Left kidney (tissue), 8 donors: ENCODE measurements around the gene LGALS16. TPM values are rescaled to one million over a fixed set of nuclear protein-coding genes. Genes with fewer than 3 reads are reported as not detected.
"Not testable (repeated sequence)": the region's sequence is repeated elsewhere in the genome, so short reads cannot be mapped to it uniquely, and the experiment has no call there.

Experiments
- DNase-seq: peaks from one replicate; pipeline ENCODE4 v3.0.0-alpha.2; 2013
- long read RNA-seq, 8 donors: transcript quantifications; one replicate each; lab custom pipeline, GENCODE V29; 2026
- polyA plus RNA-seq: library from polyadenylated mRNA; unstranded; fragments of 120-200 nt; gene quantifications from one replicate; pipeline ENCODE4 v1.2.1, GENCODE V29; 2013; ENCODE audit not compliant: insufficient read length

The LGALS16 gene
- polyA plus RNA-seq, result not detected
- long read RNA-seq, donor 1, result 0 reads
- long read RNA-seq, donor 2, result 0 reads
- long read RNA-seq, donor 3, result 0 reads
- long read RNA-seq, donor 4, result 0 reads
- long read RNA-seq, donor 5, result 0 reads
- long read RNA-seq, donor 6, result 0 reads
- long read RNA-seq, donor 7, result 0 reads
- long read RNA-seq, donor 8, result 0 reads

- no peak for DNase-seq
Observed at GRCh38 chr19:39655613-39656012, at the start of gene LGALS16. Gene LGALS16 (plus strand): TSS chr19:39655913. CDS start chr19:39655962, 49 bp downstream.

GRCh38 chr19:39607021-39607420 lies 48.7 kb upstream of the LGALS16 start:
- no peak for DNase-seq

- DNase-seq, result no peak
Observed at GRCh38 chr19:39607561-39607960, 48.2 kb upstream of the LGALS16 start.

GRCh38 chr19:39613597-39613996 lies 42.1 kb upstream of the LGALS16 start:
- DNase-seq, result no peak

GRCh38 chr19:39617745-39618144 lies 38.0 kb upstream of the LGALS16 start:
- no peak for DNase-seq

- DNase-seq, result no peak
Observed at GRCh38 chr19:39623946-39624345, 31.8 kb upstream of the LGALS16 start.

- not testable (repeated sequence) for DNase-seq
Observed at GRCh38 chr19:39627631-39628030, 28.1 kb upstream of the LGALS16 start.

DNA sequence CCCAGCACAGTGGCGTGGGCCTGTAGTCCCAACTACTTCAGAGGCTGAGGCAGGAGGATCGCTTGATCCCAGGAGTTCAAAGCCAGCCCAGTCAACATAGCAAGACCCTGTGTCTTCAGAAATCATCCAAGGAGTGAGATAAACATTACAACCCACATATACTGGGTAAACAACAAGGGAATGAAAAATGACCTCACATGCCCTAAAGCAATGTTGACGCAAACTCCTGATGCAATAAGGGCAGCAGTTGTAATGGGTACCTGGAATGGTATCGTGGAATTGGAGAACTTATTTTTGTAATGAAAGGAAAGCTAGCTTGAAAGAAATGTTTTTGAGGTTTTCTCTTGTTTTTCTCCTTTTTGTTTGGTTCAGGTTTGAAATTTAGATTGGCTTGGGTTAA lies 24.5 kb upstream of the LGALS16 start:
- DNase-seq, result no peak

DNA sequence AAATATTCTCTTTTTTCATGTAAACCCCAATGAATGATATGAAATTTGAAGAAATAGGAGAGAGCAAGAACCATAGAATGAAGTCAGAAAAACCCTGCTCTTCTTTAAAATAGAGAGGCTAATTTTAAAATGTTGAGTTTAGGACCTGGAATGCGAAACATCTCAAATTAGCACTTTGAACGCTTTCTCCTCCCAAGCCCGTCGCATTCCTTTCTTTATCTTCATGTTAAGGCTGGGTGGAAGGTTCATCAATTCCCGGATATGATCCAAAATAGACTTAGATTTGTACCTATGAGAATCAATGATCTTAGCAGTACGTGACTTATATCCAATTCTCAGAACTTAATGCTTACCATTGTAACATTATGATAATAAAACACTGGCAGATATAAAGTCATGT lies 24.1 kb upstream of the LGALS16 start:
- DNase-seq, result no peak

DNA sequence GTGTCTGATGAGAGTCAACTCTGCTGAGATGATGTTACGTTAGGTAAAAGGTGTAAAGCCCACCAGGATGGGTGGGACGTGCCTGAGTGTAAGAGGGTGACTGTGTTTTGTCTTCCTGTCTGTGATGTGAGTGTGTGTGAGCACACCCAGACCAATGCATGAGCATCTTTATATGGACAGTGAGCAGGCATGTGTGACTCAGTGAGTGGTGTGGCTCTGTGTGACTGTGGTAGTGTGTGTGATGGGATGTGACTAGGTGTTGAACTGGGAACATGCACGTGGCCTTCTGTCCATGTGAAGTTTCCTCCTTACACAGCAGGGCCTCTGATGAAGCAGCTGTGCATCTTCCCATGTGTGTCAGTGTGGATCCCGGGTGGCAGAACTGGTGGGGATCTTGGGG lies 17.8 kb upstream of the LGALS16 start:
- no peak for DNase-seq

- DNase-seq, result no peak
Observed at GRCh38 chr19:39641773-39642172, 13.9 kb upstream of the LGALS16 start.

DNA sequence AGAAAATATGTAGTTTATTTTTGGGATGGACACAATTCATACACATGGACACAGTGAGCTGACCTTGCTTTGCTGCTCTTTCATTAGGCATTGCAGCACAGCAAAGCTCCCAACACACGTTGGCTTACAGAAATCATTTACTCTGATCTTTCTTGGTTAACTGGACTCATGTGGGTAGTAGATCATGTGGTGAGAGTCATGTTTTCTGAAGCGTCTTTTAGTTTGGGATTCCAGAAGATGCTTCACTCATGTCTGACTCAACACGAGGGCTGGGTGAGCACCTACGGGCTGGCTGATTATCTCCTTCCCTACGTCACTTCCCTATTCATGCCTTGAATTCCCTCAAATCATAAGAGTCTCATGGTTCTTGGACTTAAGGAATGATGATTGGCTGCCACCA lies 12.1 kb upstream of the LGALS16 start:
- no peak for DNase-seq

- peak; percentile 37 for DNase-seq
Observed at GRCh38 chr19:39645800-39646411, 9.8 kb upstream of the LGALS16 start.

DNA sequence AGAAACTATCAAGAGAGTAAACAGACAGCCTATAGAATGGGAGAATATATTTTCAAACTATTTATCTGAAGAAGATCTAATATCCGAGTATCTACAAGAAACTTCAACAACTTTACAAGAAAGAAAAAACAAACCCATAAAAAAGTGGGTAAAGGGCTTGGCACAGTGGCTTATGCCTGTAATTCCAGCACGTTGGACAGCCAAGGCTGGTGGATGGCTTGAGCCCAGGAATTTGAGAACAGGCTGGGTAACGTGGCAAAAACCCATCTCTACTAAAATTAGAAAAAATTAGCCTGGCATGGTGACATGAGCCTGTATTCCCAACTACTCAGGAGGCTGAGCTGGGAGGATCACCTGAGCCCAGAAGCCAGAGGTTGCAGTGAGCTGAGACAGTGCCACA lies 7.8 kb upstream of the LGALS16 start:
- no peak for DNase-seq

DNA sequence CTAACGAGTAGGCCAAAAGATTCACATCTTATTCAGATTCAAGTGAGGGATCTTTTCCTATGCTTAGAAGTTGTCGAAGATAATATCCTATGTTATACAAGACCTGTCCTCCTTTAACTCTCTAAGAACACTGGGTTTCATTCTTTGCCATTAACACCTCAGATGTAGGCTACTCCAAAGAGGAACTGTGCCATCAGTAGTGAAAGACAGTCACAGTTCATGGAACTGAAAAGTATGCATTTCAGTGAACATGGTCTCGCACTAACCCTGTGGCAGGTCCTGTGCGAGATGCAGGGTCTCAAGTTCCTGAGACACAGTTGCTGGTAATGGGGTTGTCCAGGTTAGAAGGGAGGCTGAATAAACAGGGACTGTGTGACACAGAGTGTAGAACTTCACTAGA lies 4.1 kb downstream of the LGALS16 start:
- DNase-seq, result no peak

DNA sequence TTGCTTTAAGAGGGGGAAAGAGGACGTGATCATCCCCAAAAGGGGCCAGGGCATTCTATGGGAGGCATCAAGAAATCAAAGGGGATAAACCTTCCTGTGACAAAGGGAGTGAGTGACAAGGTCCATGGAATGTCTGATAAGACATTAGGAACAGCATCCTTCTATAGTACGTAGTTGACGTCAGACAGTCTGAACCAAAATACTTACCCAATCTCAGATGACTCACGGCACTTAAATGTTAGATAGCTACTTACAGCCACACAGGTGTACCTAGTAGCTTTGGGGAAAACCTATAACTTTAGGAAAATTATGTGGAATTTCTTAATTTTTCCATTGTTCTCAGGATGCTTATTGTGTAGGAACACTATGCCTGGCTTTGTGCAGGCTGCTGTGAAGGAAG lies 4.9 kb downstream of the LGALS16 start:
- no peak for DNase-seq

DNA sequence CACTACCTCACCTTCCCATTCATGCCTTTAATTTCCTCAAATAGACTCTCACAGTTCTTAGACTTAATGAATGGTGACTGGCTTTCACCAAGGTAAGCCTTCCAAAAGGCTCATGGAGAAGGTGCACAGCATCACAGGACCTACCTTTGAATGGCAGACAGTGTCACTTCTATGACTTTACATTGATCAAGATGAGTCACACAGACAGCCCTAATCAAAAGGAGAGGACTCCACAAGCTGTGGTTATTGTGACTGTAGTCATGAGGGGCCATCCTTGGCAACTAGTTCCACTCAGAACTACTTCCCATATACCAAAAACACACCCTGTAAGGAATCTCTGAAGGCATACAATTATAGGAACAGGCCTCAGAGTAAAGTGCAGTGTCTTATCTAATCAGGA lies 5.9 kb downstream of the LGALS16 start:
- DNase-seq, result no peak

DNA sequence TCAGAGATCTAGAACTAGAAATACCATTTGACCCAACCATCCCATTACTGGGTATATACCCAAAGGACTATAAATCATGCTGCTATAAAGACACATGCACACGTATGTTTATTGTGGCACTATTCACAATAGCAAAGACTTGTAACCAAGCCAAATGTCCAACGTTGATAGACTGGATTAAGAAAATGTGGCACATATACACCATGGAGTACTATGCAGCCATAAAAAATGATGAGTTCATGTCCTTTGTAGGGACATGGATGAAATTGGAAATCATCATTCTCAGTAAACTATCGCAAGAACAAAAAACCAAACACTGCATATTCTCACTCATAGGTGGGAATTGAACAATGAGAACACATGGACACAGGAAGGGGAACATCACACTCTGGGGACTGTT lies 14.1 kb downstream of the LGALS16 start:
- DNase-seq, result not testable (repeated sequence)

GRCh38 chr19:39670998-39671397 lies 15.3 kb downstream of the LGALS16 start:
- no peak for DNase-seq

DNA sequence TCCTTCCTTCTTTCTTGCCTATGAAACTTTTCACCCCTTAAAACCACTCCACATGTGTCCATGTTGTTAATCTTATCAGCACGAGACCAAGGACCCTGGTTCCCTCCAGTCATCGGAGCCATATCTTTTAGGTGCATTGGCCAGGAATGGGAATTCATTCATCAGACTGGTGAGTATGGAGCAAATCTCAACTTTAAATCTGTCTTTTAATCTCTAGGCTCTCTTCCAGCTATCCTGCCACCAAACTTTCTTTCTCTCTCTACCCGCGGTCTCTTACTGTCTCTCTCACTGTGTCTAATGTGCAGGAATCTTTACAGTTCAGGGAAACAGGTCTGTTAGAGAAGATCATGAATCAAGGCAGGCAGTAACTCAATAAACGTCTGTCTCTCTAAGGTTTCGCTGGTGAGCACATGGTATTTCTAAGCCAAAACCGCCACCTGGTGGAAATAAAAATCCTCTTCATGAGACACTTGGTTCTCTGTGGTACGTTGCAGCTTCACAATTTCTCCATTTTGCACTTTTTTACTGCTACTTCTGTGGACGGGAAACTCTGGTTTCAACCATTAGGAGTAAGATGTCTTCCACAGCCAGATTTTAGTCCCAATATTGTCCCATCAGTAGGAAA lies 16.1 kb downstream of the LGALS16 start:
- peak; percentile 70 for DNase-seq

DNA sequence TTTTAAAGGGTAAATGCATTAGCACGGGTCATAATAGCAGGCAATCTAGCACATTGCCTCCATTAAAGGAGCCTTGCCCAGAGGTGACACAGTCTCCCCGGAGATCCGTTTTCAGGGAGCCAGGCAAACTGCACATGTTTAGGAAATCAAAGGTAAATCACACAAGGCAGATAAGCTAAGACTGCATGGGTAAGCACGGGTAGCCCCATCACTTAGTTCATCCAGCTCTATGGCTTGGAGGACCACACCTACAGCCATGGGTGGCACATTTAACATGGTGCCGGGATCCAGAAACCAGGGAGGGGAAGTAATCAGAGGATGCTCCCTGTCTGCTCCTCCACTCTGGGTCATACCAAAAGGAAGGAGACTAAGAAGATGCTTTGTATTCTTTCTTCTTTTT lies 16.8 kb downstream of the LGALS16 start:
- no peak for DNase-seq

DNA sequence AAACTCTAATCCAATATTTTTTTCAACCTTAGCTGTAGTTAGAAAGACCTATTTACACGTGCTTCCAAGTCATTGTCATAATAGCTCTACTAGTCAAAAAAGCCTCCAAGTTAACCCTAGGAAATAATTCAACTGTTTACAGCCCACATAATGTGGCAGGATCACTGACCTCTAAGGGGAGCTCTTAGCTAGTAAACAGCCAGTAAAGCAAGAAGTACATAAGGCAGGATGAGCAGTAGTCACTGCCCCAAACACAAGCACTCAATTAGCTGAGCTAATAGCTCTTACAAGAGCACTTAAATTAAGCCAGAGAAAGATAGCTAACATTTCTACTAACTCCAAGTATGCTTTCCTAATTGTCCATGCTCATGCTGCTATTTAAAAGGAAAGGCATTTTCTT lies 18.1 kb downstream of the LGALS16 start:
- not testable (repeated sequence) for DNase-seq

- no peak for DNase-seq
Observed at GRCh38 chr19:39676004-39676403, 20.3 kb downstream of the LGALS16 start.
